GM11168 (cell line): Measurements from ENCODE around the gene GNG13.
"Not testable (repeated sequence)": the region's sequence is repeated elsewhere in the genome, so short reads cannot be mapped to it uniquely, and the experiment has no call there.

Experiments
- in situ Hi-C: fragments of 300-500 bp; cut with MboI; formaldehyde crosslinking; loops from one replicate; pipeline ENCODE4 v1.12.0; 2022; ENCODE audit warnings: low sequenced_read_pairs; ENCODE audit not compliant: unreplicated experiment

GNG13 gene, protein sequence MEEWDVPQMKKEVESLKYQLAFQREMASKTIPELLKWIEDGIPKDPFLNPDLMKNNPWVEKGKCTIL

GRCh38 chr16:799948-800833 is at the start of gene GNG13:
Gene GNG13, minus strand, starts transcription at chr16:800734. Its CDS starts 1,657 bp downstream, at chr16:799077.
- in situ Hi-C loops = no loop called here

DNA sequence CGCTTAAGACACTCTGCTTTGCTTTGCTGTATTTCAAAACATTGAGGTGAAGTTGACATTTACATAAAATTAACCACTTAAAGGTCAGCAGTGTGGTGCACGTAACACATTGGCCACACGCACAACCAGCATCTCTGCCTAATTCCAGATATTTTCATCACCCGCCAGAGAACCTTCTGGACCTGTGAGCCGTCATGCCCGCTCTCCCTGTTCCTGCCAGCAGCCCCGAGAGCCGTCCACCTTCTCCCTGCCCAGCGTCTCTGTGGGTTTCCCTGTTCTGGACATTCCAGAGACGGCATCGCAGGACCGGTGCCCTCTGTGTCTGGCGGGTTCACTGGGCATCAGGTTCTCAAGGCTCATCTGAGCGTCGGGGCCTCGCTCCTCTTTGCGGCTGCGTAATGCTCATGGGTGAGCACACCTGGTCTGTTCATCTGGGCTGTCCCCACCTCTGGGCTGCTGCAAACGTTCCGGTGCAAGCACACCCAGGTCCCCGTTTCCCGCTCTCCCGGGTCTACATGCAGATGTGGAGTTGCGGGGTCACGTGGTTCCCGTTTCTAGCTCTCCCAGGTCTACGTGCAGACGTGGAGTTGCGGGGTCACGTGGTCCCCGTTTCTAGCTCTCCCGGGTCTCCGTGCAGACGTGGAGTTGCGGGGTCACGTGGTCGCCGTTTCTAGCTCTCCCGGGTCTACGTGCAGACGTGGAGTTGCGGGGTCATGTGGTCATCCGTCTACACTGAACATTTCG is 48.1 kb upstream of the GNG13 start:
- in situ Hi-C loops = no loop called here

DNA sequence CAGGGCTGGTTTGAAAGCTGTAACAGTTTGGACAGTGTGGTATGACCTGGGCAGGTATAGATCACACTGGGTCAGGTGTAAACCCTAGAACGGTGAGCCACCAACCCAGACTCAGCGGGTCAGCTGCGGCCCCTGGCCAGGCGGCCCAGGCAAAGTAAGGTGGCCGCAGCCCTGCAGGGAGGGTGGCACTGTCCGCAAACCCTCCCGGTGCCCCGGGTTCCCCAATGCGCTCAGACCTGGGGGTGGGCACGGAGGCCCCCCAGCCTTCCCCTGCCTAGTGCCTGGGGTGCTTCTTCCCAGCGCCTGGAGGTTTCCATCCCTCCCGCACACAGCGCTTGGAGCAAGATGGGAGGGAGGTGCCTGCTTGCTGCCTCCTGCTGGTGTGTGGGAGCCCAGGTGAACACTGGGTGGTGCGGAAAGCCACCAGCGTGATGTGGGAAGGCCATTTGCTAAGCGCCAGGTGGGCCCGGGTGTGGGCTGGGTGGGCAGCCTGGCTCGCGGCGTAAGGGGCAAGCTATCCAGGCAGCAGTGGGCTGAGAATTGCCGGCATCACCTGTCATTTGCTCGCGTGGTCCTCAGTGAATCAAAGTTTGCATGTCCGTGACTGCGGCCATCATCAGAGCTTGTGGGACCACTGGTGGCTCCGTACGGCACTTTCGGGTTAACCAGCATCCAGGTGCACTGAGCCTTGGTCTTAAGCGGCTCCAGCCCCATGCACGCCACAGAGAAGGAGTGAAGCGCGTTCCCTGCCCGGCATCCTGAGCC is 47.3 kb upstream of the GNG13 start:
- in situ Hi-C loops = no loop called here

GRCh38 chr16:847151-847550 is 46.6 kb upstream of the GNG13 start:
- in situ Hi-C loops = no loop called here

DNA sequence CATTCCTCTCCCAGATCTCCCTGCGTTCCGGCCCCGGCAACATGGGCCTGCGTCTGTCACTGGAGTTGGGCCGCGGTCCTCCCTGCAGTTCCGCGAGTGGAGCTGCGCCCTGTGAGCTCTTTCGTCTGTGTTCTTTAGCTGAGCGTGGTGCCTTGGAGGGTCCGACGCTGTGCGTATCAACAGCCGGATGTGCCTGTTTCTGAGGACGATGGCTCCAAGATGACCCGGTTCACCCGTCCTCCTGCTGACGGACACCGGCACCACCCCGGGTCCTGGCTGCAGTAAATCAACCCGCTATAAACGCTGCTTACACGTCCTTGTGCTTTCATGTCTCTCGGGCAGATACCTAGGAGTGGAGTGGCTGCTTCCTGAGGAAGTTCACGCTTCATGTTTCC is 44.8 kb upstream of the GNG13 start:
- in situ Hi-C loops = no loop called here

- in situ Hi-C loops = no loop called here
These were observed 44.3 kb upstream of the GNG13 start for GRCh38 chr16:844638-845350.

- in situ Hi-C loops = no loop called here
These were observed 43.2 kb upstream of the GNG13 start for GRCh38 chr16:843771-844170.

- in situ Hi-C loops = no loop called here
These were observed 42.4 kb upstream of the GNG13 start for GRCh38 chr16:842711-843560.

DNA sequence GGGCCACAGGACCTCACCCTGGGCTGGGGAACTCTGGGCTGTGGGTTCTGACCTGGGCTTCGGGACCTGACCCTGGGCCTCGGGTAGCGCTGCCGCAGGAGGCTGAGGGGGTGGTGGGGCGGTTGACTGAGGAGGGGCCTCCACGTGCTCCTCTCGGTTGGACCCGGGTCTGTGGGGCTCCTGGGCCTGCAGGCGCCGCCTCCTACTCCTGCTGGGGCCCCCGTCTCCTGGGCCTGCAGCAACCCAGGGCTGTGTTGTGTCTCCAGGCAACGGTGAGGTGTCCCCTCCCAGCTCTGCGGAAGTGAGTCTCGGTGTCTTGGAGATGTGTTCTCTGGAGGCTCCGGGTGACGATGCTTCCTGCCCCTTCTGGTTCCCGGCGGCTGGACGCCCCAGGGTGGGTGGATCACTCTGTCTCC is 41.5 kb upstream of the GNG13 start:
- in situ Hi-C loops = no loop called here

DNA sequence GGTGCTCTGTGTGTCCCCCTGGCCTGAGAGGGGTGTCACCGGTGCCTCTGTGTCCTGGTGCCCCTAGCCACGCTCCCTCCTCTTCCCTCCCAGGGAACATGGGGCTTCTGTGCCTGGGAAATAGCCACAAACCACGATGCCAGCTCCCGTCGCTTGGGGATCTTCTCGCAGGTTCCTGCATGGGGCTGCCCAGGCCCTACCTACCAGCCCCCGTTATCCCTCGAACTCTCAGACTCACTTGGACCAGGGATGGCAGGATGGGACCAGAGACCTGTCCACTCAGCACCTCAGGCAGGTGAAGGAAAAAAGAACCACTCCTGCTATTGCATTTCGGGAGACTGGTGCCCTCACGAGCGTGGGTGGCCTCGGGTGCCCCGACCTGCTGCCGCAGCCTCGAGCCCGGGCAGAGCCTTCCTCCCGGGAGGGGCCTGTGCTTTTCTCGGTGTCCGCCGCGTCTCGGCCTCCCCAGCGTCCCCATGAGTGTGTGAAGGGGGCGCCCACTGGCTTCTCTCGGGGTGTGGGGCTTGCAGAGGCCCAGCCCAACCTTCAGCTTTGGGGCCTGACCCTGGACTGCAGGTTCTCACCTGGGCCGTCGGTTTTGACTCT is 41.0 kb upstream of the GNG13 start:
- in situ Hi-C loops = no loop called here

GRCh38 chr16:840561-841454 is 40.3 kb upstream of the GNG13 start:
- in situ Hi-C loops = no loop called here

DNA sequence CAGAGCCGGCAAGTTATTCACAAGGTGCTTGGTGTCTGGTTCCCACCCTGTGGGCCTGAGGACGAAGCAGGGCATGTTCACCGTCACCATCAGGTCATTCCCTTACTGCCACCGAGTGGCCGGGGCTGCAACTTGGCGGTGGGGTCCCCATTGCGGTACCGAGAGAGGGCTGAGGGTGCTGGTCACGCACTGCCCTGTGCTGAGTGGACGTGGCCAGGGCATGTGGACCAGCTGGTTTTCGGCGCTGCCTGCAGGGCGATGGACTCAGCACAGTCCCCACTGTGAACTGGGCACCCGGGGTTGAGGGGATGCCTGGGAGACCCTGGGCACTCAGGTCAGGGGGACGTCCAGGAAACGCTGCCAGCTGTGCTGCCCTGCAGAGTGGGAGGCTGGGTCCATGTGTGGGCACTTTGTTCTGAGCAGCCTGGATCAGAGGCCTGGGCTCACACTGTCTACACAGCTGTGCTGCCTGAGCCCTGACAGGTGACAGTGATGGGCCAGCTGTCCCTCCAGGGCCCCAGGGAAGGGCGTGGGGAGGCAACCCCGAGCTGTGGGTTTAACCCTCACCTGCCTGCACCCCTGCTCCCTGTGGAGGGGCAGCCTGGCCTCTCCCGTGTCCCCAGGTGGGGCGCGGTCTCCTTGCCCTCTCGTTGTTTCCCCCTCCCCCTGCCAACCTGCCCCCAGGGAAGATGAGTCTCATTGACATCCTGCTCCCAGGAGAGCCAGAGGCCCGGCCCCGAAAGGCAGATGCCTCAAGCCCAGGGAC is 39.3 kb upstream of the GNG13 start:
- in situ Hi-C loops = no loop called here

GRCh38 chr16:838741-839140 is 38.2 kb upstream of the GNG13 start:
- in situ Hi-C loops = no loop called here

DNA sequence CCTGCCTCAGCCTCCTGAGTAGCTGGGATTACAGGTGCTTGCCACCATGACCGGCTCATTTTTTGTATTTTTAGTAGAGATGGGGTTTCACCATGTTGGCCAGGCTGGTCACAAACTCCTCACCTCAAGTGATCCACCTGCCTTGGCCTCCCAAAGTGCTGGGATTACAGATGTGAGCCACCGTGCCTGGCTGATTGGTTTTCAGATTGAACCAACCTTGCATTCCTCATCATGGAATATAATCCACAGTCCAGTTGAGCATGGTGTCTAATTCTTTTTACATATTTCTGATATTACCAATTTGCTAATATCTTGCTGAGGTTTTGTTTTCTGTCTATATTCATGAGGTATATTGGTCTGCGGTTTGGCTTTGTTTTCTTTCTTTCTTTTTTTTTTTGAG is 36.3 kb upstream of the GNG13 start:
- in situ Hi-C loops = not testable (repeated sequence)

DNA sequence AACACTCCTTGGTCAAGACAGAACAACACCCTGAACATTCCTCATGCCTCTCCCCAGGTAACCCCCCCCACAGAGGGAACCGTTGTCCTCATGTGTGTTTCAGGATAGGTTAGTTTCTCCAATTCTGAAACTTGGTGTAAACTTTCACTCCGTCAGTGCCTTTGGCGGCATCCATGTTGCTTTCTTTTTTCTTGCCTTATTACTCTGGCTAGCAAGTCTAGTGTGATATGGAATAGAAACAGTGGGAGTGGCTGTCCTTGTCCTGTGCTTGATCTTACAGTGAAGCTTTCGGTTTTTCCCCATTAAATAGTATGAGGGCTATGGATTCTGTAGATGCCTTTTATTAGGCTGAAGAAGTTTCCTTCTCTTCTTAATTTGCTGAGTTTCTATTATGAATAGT is 35.7 kb upstream of the GNG13 start:
- in situ Hi-C loops = no loop called here

DNA sequence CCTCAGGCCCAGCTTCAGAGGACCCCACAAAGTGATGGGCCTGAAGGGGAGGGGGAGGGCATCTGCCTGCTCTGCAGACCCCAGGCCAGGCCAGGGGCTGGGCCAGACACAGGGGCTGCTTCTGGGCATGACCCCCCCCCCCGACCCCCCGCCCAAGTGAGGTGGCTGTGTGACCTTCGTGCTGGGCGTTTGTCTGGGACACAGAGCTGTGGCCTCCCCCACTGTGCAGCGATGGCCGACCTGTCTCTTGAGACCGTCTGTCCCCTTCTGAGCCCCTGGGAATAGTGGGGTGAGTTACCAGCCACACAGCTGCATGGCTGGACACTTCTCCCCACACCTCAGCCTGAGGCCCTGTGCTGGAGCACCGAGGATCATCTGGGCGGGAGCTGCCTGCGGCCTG is 34.8 kb upstream of the GNG13 start:
- in situ Hi-C loops = no loop called here

DNA sequence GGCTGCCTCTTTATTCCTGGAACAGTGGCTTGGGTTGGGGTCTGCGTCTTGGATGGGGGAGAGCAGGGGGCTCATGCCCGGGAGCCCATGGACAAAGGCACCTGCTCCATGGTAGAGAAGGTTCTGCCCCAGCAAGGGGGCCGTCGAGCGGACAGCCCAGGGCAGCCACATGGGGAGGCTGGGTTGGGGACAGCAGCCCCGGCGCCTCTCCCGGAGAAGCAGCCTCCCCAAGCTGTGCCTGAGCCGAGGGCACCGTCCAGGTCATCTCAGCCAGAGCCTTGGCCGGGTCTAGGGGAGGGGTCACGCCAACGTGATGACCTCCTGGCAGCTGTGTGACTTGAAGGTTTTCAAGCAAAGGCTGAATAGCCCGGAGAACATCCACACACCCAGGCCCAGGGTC is 32.9 kb upstream of the GNG13 start:
- in situ Hi-C loops = no loop called here
